ENCODE measurements around the gene NUDT22.

Gene NUDT22

GRCh38 chr11:64206457-64207255, 19.4 kb upstream of the NUDT22 start, which contains the start of gene FERMT3:
Gene FERMT3 (plus strand): TSS chr11:64206721. CDS start chr11:64207365, 644 bp downstream.
- DNase-seq (ENCODE audit: low read depth, low spot score): no peak

DNA sequence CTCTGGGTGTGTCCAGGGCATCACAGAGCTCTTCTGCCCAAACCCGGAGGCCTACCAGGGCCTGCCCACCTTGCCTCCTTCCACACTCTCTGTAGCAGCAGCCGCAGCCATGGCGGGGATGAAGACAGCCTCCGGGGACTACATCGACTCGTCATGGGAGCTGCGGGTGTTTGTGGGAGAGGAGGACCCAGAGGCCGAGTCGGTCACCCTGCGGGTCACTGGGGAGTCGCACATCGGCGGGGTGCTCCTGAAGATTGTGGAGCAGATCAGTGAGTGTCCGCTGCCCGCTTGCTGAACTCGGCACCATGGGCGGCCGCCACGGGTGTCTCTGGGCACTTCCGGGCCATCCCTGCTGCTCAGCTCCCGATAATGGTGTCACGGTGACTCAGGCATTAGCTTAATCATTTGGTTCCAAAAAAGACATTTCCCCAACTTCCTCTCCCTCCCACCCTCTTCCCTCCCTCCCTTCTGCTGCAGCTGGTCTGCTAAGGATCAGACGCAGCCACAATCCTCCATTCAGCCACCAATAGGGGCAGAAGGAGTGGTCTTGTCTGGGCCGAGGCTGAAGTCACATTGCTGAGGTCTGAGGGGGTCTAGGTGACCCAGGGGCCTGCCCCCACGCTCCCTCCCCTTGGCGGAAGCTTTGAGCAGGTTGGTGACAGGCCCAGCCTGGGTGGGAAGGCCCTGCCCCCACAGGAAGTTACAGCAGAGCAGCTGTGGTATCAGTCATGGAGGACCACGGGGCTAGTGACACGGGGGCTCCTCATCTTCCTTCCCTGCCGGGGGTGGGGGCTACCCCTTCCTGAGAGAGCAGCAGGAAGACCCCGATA, 18.6 kb upstream of the NUDT22 start:
- no peak for DNase-seq (ENCODE audit: low read depth, low spot score)

GRCh38 chr11:64208086-64208795, 17.8 kb upstream of the NUDT22 start:
- DNase-seq (ENCODE audit: low read depth, low spot score): no peak

GRCh38 chr11:64208796-64209562, 17.1 kb upstream of the NUDT22 start:
- no peak for DNase-seq (ENCODE audit: low read depth, low spot score)

DNA sequence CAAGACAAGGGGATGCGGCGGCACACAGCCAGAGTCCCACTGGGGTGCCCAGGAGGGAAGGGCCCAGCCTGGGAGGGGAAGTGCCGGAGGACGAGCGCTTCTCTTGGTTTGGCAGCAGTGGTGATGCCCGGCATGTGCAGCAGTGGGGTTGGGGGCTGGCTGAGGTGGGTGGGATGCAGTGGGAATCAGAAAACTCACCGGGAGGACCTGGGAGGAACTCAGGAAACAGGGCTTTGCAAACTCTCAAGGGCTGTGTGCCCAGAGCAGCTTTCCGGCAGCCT, 16.6 kb upstream of the NUDT22 start:
- no peak for DNase-seq (ENCODE audit: low read depth, low spot score)

DNA sequence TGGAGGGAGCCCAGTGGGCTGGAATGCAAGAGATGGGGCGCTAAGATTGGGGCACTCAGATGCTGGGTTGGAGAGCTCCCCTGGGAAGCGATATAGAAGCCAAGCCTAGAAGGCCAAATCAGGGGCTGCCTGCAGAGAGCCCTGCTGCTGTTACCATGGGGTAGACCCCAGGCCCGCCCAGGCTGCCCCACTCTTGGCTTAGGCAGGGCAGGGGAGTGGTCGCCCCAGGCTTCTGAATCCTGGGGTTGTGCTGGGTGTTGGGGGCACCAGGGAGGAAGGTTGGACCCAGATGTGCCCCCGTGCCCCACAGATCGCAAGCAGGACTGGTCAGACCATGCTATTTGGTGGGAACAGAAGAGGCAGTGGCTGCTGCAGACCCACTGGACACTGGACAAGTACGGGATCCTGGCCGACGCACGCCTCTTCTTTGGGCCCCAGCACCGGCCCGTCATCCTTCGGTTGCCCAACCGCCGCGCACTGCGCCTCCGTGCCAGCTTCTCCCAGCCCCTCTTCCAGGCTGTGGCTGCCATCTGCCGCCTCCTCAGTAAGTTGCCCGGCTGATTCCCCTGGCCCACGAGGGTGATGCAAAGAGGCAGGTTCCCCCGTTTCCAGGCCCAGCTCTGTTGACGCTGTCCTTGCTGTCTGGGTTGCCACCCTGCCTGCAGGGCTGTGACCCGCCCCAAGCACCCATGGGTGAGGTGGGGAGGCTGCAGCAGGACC, 15.6 kb upstream of the NUDT22 start:
- DNase-seq (ENCODE audit: low read depth, low spot score): no peak

GRCh38 chr11:64211181-64211872, 14.7 kb upstream of the NUDT22 start:
- no peak for DNase-seq (ENCODE audit: low read depth, low spot score)

- no peak for DNase-seq (ENCODE audit: low read depth, low spot score)
Observed at GRCh38 chr11:64216879-64217278, 9.2 kb upstream of the NUDT22 start.

DNA sequence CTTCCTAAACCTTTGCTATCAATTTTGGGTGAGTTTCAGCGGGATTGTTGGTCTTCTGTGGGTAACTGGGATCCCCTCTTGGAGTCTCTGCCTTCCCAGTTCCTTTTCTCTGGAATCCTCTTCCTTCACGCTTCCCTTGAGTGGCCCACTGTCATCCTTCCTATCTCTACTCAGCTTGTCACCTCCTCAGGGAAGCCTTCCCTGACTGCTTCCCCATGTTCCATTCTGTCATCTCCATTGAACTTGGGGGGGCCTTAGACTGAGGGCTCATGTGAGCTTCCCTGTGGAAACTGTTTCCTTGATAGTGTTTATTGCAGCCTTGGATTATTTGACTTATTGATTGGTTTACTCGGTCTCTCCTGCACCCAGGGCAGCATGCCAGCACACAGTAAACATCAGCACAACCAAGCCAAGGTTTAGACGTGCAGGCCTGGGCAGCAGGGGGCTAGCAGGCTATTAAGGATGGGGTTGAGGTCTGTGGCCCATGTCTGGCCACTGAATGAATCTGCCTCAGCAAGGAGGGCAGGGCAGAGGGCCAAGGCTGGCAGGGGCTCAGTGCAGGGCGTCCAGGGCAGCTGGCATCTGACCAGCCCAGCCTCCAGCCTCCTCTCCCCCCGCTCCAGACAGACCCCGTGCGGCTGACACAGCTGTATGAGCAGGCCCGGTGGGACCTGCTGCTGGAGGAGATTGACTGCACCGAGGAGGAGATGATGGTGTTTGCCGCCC, 7.3 kb upstream of the NUDT22 start:
- DNase-seq (ENCODE audit: low read depth, low spot score): no peak

GRCh38 chr11:64219354-64219684, 6.8 kb upstream of the NUDT22 start:
- DNase-seq (ENCODE audit: low read depth, low spot score): no peak

GRCh38 chr11:64219755-64220154, 6.3 kb upstream of the NUDT22 start:
- DNase-seq (ENCODE audit: low read depth, low spot score): no peak

GRCh38 chr11:64220271-64220670, 5.8 kb upstream of the NUDT22 start:
- DNase-seq (ENCODE audit: low read depth, low spot score): no peak

DNA sequence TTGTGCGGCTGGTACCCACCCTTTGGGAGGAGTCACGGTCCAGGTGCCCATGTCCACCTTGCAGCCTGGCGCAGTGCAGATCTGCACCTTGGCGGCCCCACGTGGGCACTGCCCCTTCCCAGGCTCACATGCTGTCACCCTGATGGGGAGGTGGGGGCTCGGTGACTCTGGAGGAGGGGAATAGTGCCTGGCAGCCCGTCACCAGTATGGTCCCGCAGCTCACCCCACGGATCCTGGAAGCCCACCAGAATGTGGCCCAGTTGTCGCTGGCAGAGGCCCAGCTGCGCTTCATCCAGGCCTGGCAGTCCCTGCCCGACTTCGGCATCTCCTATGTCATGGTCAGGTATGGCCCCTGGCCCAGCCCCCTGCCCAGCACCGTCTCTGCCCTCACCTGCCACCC, 5.3 kb upstream of the NUDT22 start:
- DNase-seq (ENCODE audit: low read depth, low spot score): no peak

DNA sequence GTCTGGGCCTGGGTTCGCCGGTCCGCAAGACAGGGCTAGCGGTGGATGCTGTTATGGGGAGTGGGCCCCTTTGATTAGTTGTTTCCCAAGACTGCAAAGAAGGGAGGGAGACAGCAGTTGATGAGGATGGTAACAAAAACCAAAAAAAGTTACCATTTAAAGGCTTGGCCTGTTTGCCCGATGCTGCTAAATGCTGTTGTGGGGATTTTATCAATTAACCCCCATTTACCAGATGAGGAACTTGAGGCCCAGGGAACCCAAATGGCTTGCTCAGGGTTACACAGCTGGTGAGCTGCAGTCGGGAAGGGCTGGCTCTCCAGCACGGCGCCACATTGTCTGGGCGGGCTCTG, 3.4 kb upstream of the NUDT22 start:
- DNase-seq (ENCODE audit: low read depth, low spot score): no peak

DNA sequence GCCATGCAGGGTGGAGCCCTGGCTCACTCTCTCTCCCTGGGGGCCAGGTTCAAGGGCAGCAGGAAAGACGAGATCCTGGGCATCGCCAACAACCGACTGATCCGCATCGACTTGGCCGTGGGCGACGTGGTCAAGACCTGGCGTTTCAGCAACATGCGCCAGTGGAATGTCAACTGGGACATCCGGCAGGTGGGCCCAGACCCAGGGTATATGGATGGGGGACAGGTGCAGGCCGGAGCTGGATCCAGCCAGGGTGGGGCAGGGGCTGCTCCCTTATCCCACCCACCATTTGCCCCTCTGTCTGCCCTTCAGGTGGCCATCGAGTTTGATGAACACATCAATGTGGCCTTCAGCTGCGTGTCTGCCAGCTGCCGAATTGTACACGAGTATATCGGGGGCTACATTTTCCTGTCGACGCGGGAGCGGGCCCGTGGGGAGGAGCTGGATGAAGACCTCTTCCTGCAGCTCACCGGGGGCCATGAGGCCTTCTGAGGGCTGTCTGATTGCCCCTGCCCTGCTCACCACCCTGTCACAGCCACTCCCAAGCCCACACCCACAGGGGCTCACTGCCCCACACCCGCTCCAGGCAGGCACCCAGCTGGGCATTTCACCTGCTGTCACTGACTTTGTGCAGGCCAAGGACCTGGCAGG, 2.9 kb upstream of the NUDT22 start:
- DNase-seq (ENCODE audit: low read depth, low spot score): no peak

GRCh38 chr11:64224151-64224890, 1.8 kb upstream of the NUDT22 start:
- DNase-seq (ENCODE audit: low read depth, low spot score): no peak

- DNase-seq (ENCODE audit: low read depth, low spot score): no peak
Observed at GRCh38 chr11:64224891-64225607, 1.0 kb upstream of the NUDT22 start.

DNA sequence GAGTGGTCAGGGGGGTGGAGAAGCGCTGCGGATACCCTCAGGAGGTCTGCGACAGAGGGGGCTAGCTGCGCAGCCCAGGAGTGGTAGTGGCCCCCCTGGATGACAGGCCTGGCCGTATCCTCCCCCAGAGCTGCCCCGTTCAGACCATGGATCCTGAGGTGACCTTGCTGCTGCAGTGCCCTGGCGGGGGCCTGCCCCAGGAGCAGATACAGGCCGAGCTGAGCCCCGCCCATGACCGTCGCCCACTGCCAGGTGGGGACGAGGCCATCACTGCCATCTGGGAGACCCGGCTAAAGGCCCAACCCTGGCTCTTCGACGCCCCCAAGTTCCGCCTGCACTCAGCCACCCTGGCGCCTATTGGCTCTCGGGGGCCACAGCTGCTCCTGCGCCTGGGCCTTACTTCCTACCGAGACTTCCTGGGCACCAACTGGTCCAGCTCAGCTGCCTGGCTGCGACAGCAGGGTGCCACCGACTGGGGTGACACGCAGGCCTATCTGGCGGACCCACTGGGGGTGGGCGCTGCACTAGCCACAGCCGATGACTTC, 505 bp downstream of the NUDT22 start:
- DNase-seq (ENCODE audit: low read depth, low spot score): no peak

All from iPS DF 19.7 (cell line).